ENCODE data around the gene NAALAD2. TPM values are rescaled to one million over a fixed set of nuclear protein-coding genes. Genes with fewer than 3 reads are reported as not detected.

NAALAD2 gene
- total RNA-seq, 1 experiment from 2014 or later = 2.1 TPM

GRCh38 chr11:90171359-90171758 lies 36.9 kb downstream of the NAALAD2 start:
- Histone ChIP-seq H2BK12ac (ENCODE audit: insufficient read length, low read depth, low read length) (no peak overlapping the region), H2BK20ac (ENCODE audit: low read depth, low read length, poor library complexity, severe bottlenecking) (no peak overlapping the region), H3K56ac (ENCODE audit: insufficient read length, low read depth, low read length) (no peak overlapping the region), H3K9ac (ENCODE audit: extremely low read depth, insufficient read length, low read length) (no peak overlapping the region), H4K91ac (ENCODE audit: insufficient read length, low read depth, low read length) (no peak overlapping the region), H3K79me2 (ENCODE audit: insufficient read depth, low read length) (no peaks in the 10 kb centered on the region), H3K4me1 (ENCODE audit: insufficient read depth, low read length) (no peaks in the 10 kb centered on the region), H3T11ph (ENCODE audit: low read length) (no peak overlapping the region), H2BK15ac (ENCODE audit: low read depth, low read length) (no peak overlapping the region), H3K27ac (ENCODE audit: insufficient read length, low read depth, low read length) (no peak overlapping the region), H3K23ac (ENCODE audit: insufficient read length, low read depth, low read length) (no peak overlapping the region), H3K14ac (ENCODE audit: insufficient read depth, low read length) (no peak overlapping the region), H2BK120ac (ENCODE audit: low read depth, low read length, poor library complexity, severe bottlenecking) (no peak overlapping the region), H3K18ac (ENCODE audit: insufficient read length, low read depth, low read length) (no peak overlapping the region), H4K20me1 (ENCODE audit: control insufficient read depth, insufficient read depth, insufficient read length) (no peaks in the 10 kb centered on the region), H3K79me1 (ENCODE audit: insufficient read depth, low read depth, low read length, poor library complexity, severe bottlenecking) (no peaks in the 10 kb centered on the region), H4K8ac (replicated peaks; ENCODE audit: insufficient read length, low read depth, low read length) (no peak overlapping the region), H3K4me2 (ENCODE audit: insufficient read depth, insufficient read length, low read length) (no peak overlapping the region), H2BK5ac (ENCODE audit: insufficient read length, low read length) (no peak overlapping the region), H3K9me3 (ENCODE audit: control insufficient read depth, low read depth, low read length) (no peaks in the 10 kb centered on the region), H2AK5ac (ENCODE audit: insufficient read length, low read length) (no peak overlapping the region), H3K27me3 (ENCODE audit: insufficient read depth, low read length) (no peaks in the 10 kb centered on the region), H3K23me2 (ENCODE audit: insufficient read length, low read depth, low read length, poor library complexity, severe bottlenecking) (no peaks in the 10 kb centered on the region), H3K4ac (ENCODE audit: low read depth, low read length) (no peak overlapping the region), H2AFZ (ENCODE audit: low read length) (no peak overlapping the region), H4K5ac (ENCODE audit: insufficient read length, low read depth, low read length) (no peak overlapping the region)
- peaks cover 1% of the 10 kb centered on the region; the same call in 1 of the 2 replicates for H3K27me3 Mint-ChIP-seq (ENCODE audit: low read depth)
- no peak for TF ChIP-seq CTCF (conservative IDR thresholded peaks at IDR 0.05)
- H3K9me3 Mint-ChIP-seq = peaks cover 0 to 2% of the 10 kb centered on the region in 2 experiments; a peak in 2 of 5 replicates
- H3K4me1 Mint-ChIP-seq = no peaks in the 10 kb centered on the region
- no peak overlapping the region for H3K4me3 Mint-ChIP-seq
- no peak for DNase-seq
- H3K27ac Mint-ChIP-seq = 0 out of 7 replicates have a peak overlapping the region, but pooled peaks of 1 of the 3 experiments have one; percentile 14
- H3K36me3 Mint-ChIP-seq (ENCODE audit: insufficient read depth in 1 of 3, low read depth in 3 of 3) = peaks cover 0 to 7% (median 6%) of the 10 kb centered on the region in 3 experiments; a peak in 1 of 7 replicates
